Measurements from ENCODE around the gene CAMKMT. TPM values are rescaled to one million over a fixed set of nuclear protein-coding genes. Genes with fewer than 3 reads are reported as not detected.

The CAMKMT gene
- total RNA-seq, 1 experiment from 2014 or later = 17.4 TPM

GRCh38 chr2:44433895-44434294, 72.1 kb downstream of the CAMKMT start:
- Histone ChIP-seq H2BK12ac (ENCODE audit: insufficient read length, low read depth, low read length) (no peak overlapping the region), H2BK20ac (ENCODE audit: low read depth, low read length, poor library complexity, severe bottlenecking) (no peak overlapping the region), H2AK5ac (ENCODE audit: insufficient read length, low read length) (no peak overlapping the region), H4K91ac (ENCODE audit: insufficient read length, low read depth, low read length) (no peak overlapping the region), H3K56ac (ENCODE audit: insufficient read length, low read depth, low read length) (no peak overlapping the region), H3K4me2 (ENCODE audit: insufficient read depth, insufficient read length, low read length) (no peak overlapping the region), H4K8ac (replicated peaks; ENCODE audit: insufficient read length, low read depth, low read length) (no peak overlapping the region), H3K79me1 (ENCODE audit: insufficient read depth, low read depth, low read length, poor library complexity, severe bottlenecking) (no peaks in the 10 kb centered on the region), H2BK15ac (ENCODE audit: low read depth, low read length) (no peak overlapping the region), H3K4ac (ENCODE audit: low read depth, low read length) (no peak overlapping the region), H3K27ac (ENCODE audit: insufficient read length, low read depth, low read length) (no peak overlapping the region), H2BK5ac (ENCODE audit: insufficient read length, low read length) (no peak overlapping the region), H3K23ac (ENCODE audit: insufficient read length, low read depth, low read length) (no peak overlapping the region), H3K18ac (ENCODE audit: insufficient read length, low read depth, low read length) (no peak overlapping the region), H3T11ph (ENCODE audit: low read length) (no peak overlapping the region), H3K79me2 (ENCODE audit: insufficient read depth, low read length) (no peaks in the 10 kb centered on the region), H2BK120ac (ENCODE audit: low read depth, low read length, poor library complexity, severe bottlenecking) (no peak overlapping the region), H3K23me2 (ENCODE audit: insufficient read length, low read depth, low read length, poor library complexity, severe bottlenecking) (no peaks in the 10 kb centered on the region), H3K27me3 (ENCODE audit: insufficient read depth, low read length) (no peaks in the 10 kb centered on the region), H3K9ac (ENCODE audit: extremely low read depth, insufficient read length, low read length) (no peak overlapping the region), H4K5ac (ENCODE audit: insufficient read length, low read depth, low read length) (no peak overlapping the region), H2AFZ (ENCODE audit: low read length) (no peak overlapping the region), H3K9me3 (ENCODE audit: control insufficient read depth, low read depth, low read length) (no peaks in the 10 kb centered on the region), H3K4me1 (ENCODE audit: insufficient read depth, low read length) (peaks cover 11% of the 10 kb centered on the region), H3K14ac (ENCODE audit: insufficient read depth, low read length) (no peak overlapping the region), H4K20me1 (ENCODE audit: control insufficient read depth, insufficient read depth, insufficient read length) (no peaks in the 10 kb centered on the region)
- peak overlapping the region; percentile 78 to 92 (median 81) for H3K27ac Mint-ChIP-seq
- WGBS (ENCODE audit: extremely low coverage, insufficient read length, low lambda C conversion rate) = no CpG with 5 or more reads among the region's 4 CpGs
- no peak for TF ChIP-seq CTCF (conservative IDR thresholded peaks at IDR 0.05)
- peaks cover 66 to 74% of the 10 kb centered on the region in 2 experiments for H3K4me1 Mint-ChIP-seq
- H3K4me3 Mint-ChIP-seq = no peak overlapping the region
- no peak for DNase-seq
- H3K36me3 Mint-ChIP-seq (ENCODE audit: insufficient read depth in 1 of 3, low read depth in 3 of 3) = peaks cover 0 to 5% (median 5%) of the 10 kb centered on the region in 3 experiments; a peak in 3 of 7 replicates
- no peaks in the 10 kb centered on the region for H3K27me3 Mint-ChIP-seq (ENCODE audit: low read depth)
- H3K9me3 Mint-ChIP-seq = no peaks in the 10 kb centered on the region

Data from H9 (cell line).